Gastrocnemius medialis (tissue), 4 donors: ENCODE data around the gene TBC1D30.

Experiments
- CTCF ChIP-seq, 5 experiments: fragments of 450-650 bp in 3 of 5; fragments of 200-600 bp in 2 of 5; sonication (generic) in 2 of 5; IDR thresholded peaks in 4 of 5; conservative IDR thresholded peaks in 1 of 5; 1 replicate in 4 of 5; 2 replicates in 1 of 5; pipeline ENCODE4 v1.5.1; 2016 to 2019; ENCODE audit warnings: antibody characterized with exemption in 5 of 5, mild to moderate bottlenecking in 3 of 5, moderate library complexity in 3 of 5
- POLR2A ChIP-seq, 2 donors: fragments of 450-650 bp; IDR thresholded peaks; one replicate each; pipeline ENCODE4 v1.6.1; 2017; ENCODE audit warnings: antibody characterized with exemption in 2 of 2, mild to moderate bottlenecking in 2 of 2, moderate library complexity in 2 of 2

- TF ChIP-seq POLR2A (IDR thresholded peaks at IDR 0.05) (no peak), CTCF (IDR thresholded peaks at IDR 0.05 in 4 of 5, conservative IDR thresholded peaks at IDR 0.05 in 1 of 5) (no peak)
Observed at GRCh38 chr12:64911912-64912311, 87.5 kb downstream of the TBC1D30 start.
